Measurements from ENCODE around the gene CLDN4.
"Not testable (repeated sequence)": the region's sequence is repeated elsewhere in the genome, so short reads cannot be mapped to it uniquely, and the experiment has no call there.

The CLDN4 gene

DNA sequence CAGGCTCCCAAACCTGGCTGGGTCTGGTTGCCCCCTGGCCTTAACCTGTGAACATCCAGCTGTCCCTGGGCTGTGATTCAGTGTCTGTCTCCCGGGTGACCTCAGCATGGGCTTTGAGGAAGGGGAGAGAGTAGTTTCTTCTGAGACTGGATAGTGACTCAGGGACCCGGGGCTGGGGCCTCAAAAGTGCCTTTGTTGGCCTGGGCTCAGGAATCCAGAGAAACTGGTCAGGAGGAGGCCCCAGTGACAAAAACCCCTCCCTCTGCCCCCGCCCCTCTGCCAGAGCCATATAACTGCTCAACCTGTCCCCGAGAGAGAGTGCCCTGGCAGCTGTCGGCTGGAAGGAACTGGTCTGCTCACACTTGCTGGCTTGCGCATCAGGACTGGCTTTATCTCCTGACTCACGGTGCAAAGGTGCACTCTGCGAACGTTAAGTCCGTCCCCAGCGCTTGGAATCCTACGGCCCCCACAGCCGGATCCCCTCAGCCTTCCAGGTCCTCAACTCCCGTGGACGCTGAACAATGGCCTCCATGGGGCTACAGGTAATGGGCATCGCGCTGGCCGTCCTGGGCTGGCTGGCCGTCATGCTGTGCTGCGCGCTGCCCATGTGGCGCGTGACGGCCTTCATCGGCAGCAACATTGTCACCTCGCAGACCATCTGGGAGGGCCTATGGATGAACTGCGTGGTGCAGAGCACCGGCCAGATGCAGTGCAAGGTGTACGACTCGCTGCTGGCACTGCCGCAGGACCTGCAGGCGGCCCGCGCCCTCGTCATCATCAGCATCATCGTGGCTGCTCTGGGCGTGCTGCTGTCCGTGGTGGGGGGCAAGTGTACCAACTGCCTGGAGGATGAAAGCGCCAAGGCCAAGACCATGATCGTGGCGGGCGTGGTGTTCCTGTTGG is at the start of gene CLDN4:
TSS of gene CLDN4 (plus strand) at position 316 of the 903 bp plus-strand sequence. CDS start at position 522, 206 bp downstream.
- DNase-seq: peak; percentile 91

DNA sequence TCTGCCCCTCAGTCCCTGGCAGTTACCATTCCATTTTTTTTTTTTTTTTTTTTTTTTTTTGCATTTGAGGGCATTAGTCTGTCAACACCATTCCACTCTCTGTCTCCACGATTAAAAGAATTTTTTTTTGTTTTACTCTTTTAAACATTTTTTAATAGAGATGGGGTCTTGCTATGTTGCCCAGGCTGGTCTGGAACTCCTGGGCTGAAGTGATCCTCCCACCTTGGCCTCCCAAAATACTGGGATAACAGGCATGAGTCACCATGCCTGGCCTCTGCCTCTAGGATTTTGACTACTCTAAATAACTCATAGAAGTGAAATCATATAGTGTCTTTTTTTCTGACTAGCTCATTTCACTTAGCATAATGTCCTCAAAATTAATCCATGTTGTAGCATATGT is 44.2 kb upstream of the CLDN4 start:
- no peak for DNase-seq

DNA sequence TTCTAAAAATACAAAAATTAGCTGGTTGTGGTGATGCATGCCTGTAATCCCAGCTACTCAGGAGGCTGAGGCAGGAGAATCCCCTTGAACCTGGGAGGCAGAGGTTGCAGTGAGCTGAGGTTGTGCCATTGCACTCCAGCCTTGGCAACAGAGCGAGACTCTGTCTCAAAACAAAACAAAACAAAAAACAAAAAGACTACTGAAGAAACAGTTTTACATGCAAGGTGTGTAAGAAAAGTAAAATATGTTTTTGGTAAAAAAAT is 43.1 kb upstream of the CLDN4 start:
- DNase-seq: not testable (repeated sequence)

- no peak for DNase-seq
Observed at GRCh38 chr7:73789051-73789450, 41.7 kb upstream of the CLDN4 start.

DNA sequence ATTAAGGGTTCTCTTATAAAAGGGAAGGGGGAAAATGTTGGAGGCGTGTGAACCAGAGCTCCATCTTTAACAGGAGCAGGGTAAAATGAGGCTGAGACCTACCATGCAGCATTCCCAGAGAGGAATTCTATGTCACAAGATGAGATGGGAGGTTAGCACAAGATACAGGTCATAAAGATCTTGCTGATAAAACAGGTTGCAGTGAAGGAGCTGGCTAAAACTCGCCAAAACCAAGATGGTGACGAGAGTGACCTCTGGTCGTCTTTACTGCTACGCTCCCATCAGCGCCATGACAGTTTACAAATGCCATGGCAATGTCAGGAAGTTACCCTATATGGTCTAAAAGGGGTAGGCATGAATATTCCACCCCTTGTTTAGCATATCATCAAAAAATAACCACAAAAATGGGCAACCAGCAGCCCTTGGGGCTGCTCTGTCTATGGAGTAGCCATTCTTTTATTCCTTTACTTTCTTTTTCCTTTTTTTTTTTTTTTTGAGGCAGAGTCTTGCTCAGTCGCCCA is 39.6 kb upstream of the CLDN4 start:
- DNase-seq: not testable (repeated sequence)

DNA sequence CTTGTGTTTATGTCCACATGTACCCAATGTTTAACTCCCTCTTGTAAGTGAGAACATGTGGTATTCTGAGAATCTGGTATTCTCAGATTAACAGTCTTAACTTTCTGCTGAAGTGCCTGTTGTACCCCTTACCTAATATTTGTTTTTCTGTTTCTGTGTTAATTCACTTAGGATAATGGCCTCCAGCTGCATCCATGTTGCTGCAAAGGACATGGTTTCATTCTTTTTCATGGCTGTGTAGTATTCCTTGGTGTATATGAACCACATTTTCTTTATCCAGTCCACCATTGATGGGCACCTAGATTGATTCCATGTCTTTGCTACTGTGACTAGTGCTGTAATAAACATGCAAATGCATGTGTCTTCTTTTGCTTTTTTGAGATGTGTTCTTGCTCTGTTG is 35.6 kb upstream of the CLDN4 start:
- not testable (repeated sequence) for DNase-seq

- DNase-seq: not testable (repeated sequence)
Observed at GRCh38 chr7:73796656-73797055, 34.1 kb upstream of the CLDN4 start.

DNA sequence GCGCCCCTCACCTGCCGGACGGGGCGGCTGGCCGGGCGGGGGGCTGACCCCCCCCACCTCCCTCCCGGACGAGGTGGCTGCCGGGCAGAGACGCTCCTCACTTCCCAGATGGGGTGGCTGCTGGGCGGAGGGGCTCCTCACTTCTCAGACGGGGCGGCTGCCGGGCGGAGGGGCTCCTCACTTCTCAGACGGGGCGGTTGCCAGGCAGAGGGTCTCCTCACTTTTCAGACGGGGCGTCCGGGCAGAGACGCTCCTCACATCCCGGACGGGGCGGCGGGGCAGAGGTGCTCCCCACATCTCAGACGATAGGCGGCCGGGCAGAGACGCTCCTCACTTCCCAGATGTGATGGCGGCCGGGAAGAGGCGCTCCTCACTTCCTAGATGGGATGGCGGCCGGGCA is 33.6 kb upstream of the CLDN4 start:
- not testable (repeated sequence) for DNase-seq

- no peak for DNase-seq
Observed at GRCh38 chr7:73799282-73800141, 31.3 kb upstream of the CLDN4 start.

DNA sequence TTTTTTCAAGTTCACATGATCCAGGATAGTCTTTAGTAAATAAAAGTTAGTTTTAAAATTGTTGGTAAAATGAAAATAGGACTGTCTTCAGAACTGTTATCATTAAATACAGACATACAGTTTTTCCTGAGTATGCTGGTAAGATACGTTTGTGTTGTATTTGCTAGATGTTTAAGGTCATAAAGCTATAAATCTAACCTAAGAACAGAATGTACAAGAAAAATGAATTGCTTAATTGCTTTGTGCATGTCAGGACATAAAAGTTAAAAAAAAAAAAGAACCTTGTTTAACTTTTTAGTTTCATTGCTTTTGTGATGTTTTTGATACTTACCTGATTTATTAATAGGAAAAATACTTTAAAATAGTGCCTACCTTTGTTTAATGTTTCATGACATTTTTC is 29.2 kb upstream of the CLDN4 start:
- DNase-seq: no peak

GRCh38 chr7:73802459-73802858 is 28.3 kb upstream of the CLDN4 start:
- no peak for DNase-seq

DNA sequence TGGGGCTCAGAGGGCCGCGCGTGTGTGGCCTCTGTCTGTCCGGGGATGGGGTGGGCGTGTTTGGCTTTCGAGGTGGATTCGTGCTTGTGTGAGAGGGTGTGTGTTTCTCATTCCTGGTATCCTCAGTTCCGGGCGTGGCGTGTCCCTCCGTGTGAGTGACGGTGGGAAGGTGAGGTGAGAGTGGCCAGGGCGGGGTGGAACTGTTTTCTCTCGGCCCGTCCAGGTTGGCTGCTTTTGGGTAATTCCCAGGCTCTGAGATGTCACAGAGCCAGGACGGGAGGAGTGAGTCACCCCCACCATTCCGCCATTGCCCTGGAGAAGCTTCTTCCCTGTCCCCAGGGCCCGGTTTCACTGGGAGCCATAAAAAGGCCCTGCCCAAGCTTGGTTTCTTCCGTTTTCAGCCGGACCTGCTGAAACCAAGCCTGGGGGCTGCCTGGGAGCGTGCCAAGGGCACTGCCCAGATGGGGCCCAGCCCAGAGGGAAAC is 21.3 kb upstream of the CLDN4 start:
- no peak for DNase-seq

- DNase-seq: no peak
Observed at GRCh38 chr7:73810998-73811360, 19.8 kb upstream of the CLDN4 start.

- no peak for DNase-seq
Observed at GRCh38 chr7:73811760-73812168, 19.0 kb upstream of the CLDN4 start.

GRCh38 chr7:73812996-73813395 is 17.8 kb upstream of the CLDN4 start:
- DNase-seq: no peak

GRCh38 chr7:73815436-73815835 is 15.4 kb upstream of the CLDN4 start:
- DNase-seq: no peak

- no peak for DNase-seq
Observed at GRCh38 chr7:73817121-73817520, 13.7 kb upstream of the CLDN4 start.

- no peak for DNase-seq
Observed at GRCh38 chr7:73820013-73820412, 10.8 kb upstream of the CLDN4 start.

DNA sequence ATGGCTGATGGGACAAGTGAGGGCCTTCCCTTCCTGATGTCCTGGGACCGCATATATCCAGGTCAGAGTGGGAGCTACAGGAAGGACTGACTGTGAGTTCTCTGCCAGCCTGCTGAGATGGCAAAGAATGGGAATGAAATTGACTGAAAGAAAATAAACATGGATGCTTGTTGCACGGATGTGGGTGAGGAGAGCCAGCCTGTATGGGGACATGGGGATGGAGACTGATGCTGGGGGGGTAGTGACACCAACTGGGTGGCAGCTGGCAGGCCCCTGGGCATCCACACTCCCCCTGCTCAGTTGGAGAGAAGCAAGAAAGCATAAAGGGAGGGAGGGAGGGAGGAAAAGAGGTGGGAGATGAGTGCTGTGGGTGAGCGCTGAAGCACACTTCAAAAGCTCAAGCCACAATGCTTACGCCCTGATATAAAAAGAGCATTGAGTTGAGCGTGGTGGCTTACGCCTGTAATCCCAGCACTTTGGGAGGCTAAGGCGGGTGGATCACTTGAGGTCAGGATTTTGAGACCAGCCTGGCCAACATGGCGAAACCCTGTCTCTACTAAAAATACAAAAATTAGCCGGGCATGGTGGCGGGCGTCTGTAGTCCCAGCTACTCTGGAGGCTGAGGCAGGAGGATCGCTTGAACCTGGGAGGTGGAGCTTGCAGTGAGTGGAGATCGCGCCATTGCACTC is 9.1 kb upstream of the CLDN4 start:
- not testable (repeated sequence) for DNase-seq

- no peak for DNase-seq
Observed at GRCh38 chr7:73822319-73823173, 8.2 kb upstream of the CLDN4 start.

DNA sequence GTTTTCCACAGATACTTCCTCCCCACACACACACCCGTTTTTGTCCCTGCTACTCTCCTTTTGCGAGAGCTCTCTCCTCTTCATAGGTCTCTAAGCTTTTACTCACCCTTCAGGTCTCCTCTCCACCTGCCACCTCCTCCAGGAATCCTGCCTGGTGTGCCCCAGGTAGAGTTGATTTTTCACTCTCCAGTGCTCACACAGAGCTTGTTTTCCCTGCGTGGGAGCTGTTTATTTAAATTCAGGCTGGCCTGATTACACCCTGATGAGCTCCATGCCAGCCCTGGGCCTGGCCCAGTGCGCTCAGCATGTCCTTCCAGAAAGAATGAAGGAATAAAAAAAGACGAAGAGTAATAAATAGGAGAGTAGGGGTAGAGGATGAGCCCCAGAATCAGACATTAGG is 7.5 kb upstream of the CLDN4 start:
- DNase-seq: no peak
